Skeletal muscle tissue (tissue), 4 donors: Measurements from ENCODE around the gene ZC3H13. TPM values are rescaled to one million over a fixed set of nuclear protein-coding genes. Genes with fewer than 3 reads are reported as not detected.

Source experiments
- H3K27ac ChIP-seq: one replicate; pipeline ENCODE4 v1.7.0; 2013; ENCODE audit warnings: mild to moderate bottlenecking, low read depth, low read length, inconsistent platforms
- H3K27me3 ChIP-seq, 3 donors: one replicate each; pipeline ENCODE4 v1.7.0; 2013; ENCODE audit warnings: low read length in 3 of 3; ENCODE audit not compliant: control insufficient read depth in 3 of 3, insufficient read depth in 3 of 3
- H3K36me3 ChIP-seq, 3 donors: one replicate each; pipeline ENCODE4 v1.7.0; 2013; ENCODE audit warnings: low read length in 3 of 3; ENCODE audit not compliant: control insufficient read depth in 3 of 3, insufficient read depth in 3 of 3
- H3K4me1 ChIP-seq, 3 donors: one replicate each; pipeline ENCODE4 v1.7.0; 2013; ENCODE audit warnings: low read length in 3 of 3, mild to moderate bottlenecking in 3 of 3; ENCODE audit not compliant: control insufficient read depth in 3 of 3, insufficient read depth in 3 of 3
- H3K4me3 ChIP-seq, 3 donors: one replicate each; pipeline ENCODE4 v1.7.0; 2013; ENCODE audit warnings: low read length in 3 of 3
- H3K9ac ChIP-seq, 3 donors: one replicate each; pipeline ENCODE4 v1.7.0; 2013; ENCODE audit warnings: low read length in 3 of 3, mild to moderate bottlenecking in 3 of 3, moderate library complexity in 2 of 3, low read depth in 1 of 3
- H3K9me3 ChIP-seq, 3 donors: one replicate each; pipeline ENCODE4 v1.7.0; 2013; ENCODE audit warnings: low read length in 3 of 3; ENCODE audit not compliant: control insufficient read depth in 3 of 3
- total RNA-seq: library from RNA; depleted of rRNA; stranded (reverse); fragments of >200 nt; gene quantifications from one replicate; pipeline ENCODE4 v1.2.3, GENCODE V29; 2014
- donor health status: Osteomylitis.

ZC3H13 gene
- total RNA-seq, 1 donor from 2014 or later = 28.2 TPM

- H3K36me3 ChIP-seq = no peaks in the 10 kb centered on the region
- no peak overlapping the region for H3K27ac ChIP-seq
- no peak overlapping the region for H3K4me3 ChIP-seq
- no peaks in the 10 kb centered on the region for H3K9me3 ChIP-seq
- no peak overlapping the region for H3K9ac ChIP-seq
- H3K4me1 ChIP-seq = peaks cover 0 to 3% (median 0%) of the 10 kb centered on the region in 3 donors
- no peaks in the 10 kb centered on the region for H3K27me3 ChIP-seq
These were observed 136.7 kb downstream of the ZC3H13 start for GRCh38 chr13:45915686-45916439.

GRCh38 chr13:45909673-45910072 is 142.9 kb downstream of the ZC3H13 start:
- Histone ChIP-seq H3K4me3 (no peak overlapping the region), H3K4me1 (peaks cover 4 to 23% (median 9%) of the 10 kb centered on the region in 3 donors), H3K27ac (no peak overlapping the region), H3K9me3 (no peaks in the 10 kb centered on the region), H3K9ac (no peak overlapping the region), H3K27me3 (peaks cover 0 to 3% (median 0%) of the 10 kb centered on the region in 3 donors), H3K36me3 (no peaks in the 10 kb centered on the region)

- no peak overlapping the region for H3K4me3 ChIP-seq
- peaks cover 4 to 23% (median 9%) of the 10 kb centered on the region in 3 donors for H3K4me1 ChIP-seq
- H3K27ac ChIP-seq = no peak overlapping the region
- peaks cover 0 to 3% (median 0%) of the 10 kb centered on the region in 3 donors for H3K27me3 ChIP-seq
- peak overlapping the region in 1 of 3 donors; percentile 25 for H3K9ac ChIP-seq
- no peaks in the 10 kb centered on the region for H3K9me3 ChIP-seq
- no peaks in the 10 kb centered on the region for H3K36me3 ChIP-seq
These were observed 143.5 kb downstream of the ZC3H13 start for GRCh38 chr13:45909089-45909488.

- Histone ChIP-seq H3K9me3 (no peaks in the 10 kb centered on the region), H3K9ac (no peak overlapping the region), H3K36me3 (no peaks in the 10 kb centered on the region), H3K4me3 (no peak overlapping the region), H3K4me1 (peaks cover 4 to 23% (median 9%) of the 10 kb centered on the region in 3 donors), H3K27me3 (peaks cover 0 to 3% (median 0%) of the 10 kb centered on the region in 3 donors), H3K27ac (no peak overlapping the region)
These were observed 145.0 kb downstream of the ZC3H13 start for GRCh38 chr13:45907503-45907902.

Other genes starting within 250 kb of the ZC3H13 start
- gene SIAH3, start 201.0 kb downstream of the ZC3H13 start, total RNA-seq = under 0.01 TPM
- not detected for gene CPB2, start 52.3 kb upstream of the ZC3H13 start, total RNA-seq
- 25.6 TPM for gene LCP1, start 129.4 kb upstream of the ZC3H13 start, total RNA-seq
- gene LRRC63, start 159.2 kb upstream of the ZC3H13 start, total RNA-seq = not detected